GM18907 (cell line): ENCODE data around the gene HOXC10.

Source experiments
- ATAC-seq: cut with Tn5 transposase; IDR thresholded peaks from one replicate; pipeline ENCODE4 v1.9.1; 2021; ENCODE audit warnings: mild to moderate bottlenecking, moderate library complexity; ENCODE audit not compliant: unreplicated experiment

Gene HOXC10

GRCh38 chr12:54024581-54025305 lies 39.8 kb downstream of the HOXC10 start:
- no peak for ATAC-seq

GRCh38 chr12:54025499-54026405 lies 40.8 kb downstream of the HOXC10 start:
- ATAC-seq, result no peak

GRCh38 chr12:54026640-54027441 lies 41.9 kb downstream of the HOXC10 start:
- ATAC-seq, result no peak

- ATAC-seq, result no peak
Observed at GRCh38 chr12:54027442-54027786, 42.5 kb downstream of the HOXC10 start.

- no peak for ATAC-seq
Observed at GRCh38 chr12:54028314-54029201, 43.6 kb downstream of the HOXC10 start, which contains the start of gene HOXC6. Gene HOXC6, plus strand, starts transcription at chr12:54028440. Its CDS starts 82 bp downstream, at chr12:54028522.

- no peak for ATAC-seq
Observed at GRCh38 chr12:54029529-54030441, 44.8 kb downstream of the HOXC10 start.

DNA sequence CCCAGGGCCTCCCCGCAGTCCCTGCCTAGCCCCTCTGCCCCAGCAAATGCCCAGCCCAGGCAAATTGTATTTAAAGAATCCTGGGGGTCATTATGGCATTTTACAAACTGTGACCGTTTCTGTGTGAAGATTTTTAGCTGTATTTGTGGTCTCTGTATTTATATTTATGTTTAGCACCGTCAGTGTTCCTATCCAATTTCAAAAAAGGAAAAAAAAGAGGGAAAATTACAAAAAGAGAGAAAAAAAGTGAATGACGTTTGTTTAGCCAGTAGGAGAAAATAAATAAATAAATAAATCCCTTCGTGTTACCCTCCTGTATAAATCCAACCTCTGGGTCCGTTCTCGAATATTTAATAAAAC lies 45.5 kb downstream of the HOXC10 start:
- no peak for ATAC-seq

DNA sequence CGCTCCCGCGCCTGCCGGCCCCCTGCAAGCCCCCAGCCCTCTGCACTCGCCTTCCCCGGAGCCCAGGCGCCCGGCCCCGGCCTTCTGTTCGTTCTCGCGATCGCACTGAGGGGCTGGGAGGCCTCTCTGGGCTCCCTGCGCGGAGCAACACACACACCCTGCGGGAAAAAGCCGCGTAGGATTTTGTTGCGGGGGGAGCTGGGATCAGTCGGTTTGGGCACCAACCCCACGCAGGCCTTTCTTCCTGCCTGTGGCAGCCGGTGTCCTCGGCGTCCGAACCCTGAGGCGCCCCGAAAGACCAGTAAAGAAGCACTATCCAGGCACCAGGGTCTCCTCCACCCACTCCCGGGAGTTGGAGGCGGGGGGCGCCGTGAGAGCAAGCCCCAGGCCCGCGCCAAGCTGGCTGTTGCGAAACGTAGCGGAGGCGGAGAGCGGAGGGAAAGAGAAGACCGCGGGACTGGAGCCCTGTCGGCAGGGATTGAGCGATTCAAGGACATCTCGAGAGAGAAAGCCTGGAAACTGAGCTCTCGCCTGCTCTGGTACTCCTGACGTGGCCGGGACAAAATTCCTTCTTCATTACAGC lies 46.0 kb downstream of the HOXC10 start:
- no peak for ATAC-seq

DNA sequence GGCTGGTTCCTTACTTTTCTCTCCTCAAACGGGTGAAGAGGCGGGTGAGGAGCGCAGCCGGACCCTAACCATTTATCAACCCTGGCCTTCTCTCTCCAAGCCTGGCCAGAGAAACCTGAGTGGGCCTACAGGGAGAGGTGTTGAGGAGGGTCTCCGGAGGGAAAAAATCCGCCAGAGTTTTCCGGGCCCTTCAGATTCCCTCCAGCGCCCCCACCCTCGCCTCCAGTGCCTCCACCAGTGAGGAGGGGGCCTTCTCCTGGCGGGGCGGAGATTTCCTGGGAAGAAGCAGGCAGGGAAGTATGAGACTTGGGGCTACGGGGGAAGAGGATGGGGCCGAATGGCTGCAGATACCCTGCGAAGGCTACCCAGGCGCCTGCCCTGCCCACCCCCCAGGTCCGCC lies 46.5 kb downstream of the HOXC10 start:
- no peak for ATAC-seq

DNA sequence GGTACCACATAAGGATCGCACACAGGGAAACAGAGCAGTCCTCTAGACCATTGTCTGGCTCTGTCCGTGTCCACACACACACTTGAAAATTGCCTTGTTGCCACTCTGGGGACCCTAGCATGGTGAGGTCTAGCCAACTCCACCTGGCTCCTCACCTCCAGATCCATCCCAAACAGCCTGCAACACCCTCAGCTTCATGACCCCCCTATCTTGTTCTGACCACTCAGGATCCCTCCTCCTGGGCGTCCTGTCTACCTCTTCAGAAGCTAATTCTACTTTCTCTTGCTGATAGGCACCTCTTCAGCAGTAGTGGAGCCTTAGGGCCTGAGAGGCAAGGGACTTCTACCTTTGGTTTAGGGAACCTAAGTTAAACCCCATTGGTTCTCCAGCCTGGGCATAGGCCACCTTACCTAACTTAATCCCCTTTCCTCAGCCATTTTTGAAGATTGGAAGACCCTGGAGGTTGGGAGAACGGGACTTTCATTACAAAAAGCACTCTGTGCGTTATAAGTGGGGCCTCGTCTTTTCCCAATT lies 47.2 kb downstream of the HOXC10 start:
- ATAC-seq, result no peak

DNA sequence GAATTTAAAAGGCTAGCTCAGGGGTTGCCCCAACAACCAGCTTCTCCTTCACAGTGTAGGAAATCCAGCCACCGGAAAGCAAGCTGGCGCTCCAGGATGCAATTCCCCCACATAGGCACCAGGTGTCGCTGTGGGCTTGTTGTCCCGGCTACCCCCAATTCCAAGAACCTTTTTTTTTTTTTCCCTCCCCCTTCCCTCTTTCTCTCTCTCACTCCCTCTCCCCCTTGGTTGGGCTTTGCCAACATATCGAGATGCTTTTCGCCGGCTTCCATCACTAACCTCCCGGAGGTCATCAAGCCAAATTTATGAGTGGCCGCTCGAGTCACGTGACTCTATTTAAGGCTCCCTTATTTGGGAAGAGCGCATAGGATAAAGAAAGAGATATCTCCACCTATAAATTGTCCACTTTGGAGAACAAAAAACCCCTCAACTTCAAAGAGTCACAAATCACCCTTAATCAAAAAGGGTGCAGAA lies 47.7 kb downstream of the HOXC10 start, which contains the start of gene HOXC5:
TSS of gene HOXC5 (plus strand) at position 424 of the 474 bp plus-strand sequence. CDS start 73 bp downstream, outside the sequence.
- no peak for ATAC-seq

DNA sequence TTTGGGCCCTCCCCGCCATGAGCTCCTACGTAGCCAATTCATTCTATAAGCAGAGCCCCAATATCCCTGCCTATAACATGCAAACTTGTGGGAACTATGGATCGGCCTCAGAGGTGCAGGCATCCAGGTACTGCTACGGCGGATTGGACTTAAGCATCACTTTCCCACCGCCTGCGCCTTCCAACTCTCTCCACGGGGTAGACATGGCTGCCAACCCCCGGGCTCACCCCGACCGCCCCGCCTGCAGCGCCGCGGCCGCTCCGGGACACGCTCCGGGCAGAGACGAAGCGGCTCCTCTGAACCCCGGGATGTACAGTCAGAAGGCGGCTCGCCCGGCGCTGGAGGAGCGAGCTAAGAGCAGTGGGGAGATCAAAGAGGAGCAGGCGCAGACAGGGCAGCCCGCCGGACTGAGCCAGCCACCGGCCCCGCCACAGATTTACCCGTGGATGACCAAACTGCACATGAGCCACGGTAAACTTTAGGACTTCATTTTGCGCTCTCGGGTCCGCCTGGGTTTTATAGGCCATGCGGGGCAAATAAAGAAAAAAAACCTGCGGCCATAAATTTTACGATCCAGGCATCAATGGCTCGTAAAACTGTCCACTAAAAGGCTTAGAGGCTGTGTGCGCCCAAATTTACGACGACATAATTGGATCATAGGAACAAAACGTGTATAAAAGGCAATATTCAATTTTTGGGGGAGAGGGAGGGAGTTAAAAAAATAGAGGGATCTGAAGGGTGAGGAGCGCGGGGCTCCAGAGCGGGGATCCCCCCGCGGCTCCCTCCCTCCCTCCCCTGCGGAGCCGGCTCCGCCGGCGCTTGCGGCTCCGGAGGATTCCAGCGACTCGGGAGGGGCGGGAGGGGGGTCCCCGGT lies 48.4 kb downstream of the HOXC10 start:
- ATAC-seq, result no peak

DNA sequence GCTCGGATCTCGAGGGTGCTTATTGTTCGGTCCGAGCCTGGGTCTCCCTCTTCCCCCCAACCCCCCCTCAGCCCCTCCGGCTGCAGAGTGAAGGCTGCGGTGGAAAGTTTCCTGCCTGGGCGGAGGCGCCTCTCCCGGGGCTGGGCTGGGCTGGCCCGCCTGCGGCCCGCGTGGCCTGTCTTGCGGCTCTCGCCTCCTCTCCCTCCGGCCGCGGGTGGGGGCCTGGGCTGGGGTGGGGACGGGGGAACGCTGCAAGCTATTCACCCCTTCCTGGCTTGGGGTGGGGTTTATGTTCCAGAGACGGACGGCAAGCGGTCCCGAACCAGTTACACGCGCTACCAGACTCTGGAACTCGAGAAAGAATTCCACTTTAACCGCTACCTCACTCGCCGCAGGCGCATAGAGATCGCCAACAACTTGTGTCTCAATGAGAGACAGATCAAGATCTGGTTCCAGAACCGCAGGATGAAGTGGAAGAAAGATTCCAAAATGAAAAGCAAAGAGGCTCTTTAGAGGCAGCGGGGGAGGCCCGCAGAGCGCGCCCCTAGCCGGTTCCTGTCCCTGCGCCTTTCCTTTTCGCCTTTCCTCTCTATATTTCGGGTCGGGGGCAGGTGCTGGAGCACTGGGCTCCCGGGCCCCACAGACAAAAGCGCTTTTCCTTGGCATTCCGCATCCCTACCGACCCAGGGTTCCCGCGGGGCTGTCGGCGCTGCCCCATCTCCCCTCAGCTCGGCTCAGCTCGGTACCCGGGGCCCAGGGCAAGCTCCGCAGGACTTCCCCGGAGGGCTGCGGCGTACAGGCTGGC lies 49.2 kb downstream of the HOXC10 start:
- ATAC-seq, result no peak

GRCh38 chr12:54034785-54035310 lies 49.9 kb downstream of the HOXC10 start:
- ATAC-seq, result no peak

- no peak for ATAC-seq
Observed at GRCh38 chr12:54035568-54036264, 50.8 kb downstream of the HOXC10 start.
